GM23338 (cell line): ENCODE results near the gene F12. TPM values are rescaled to one million over a fixed set of nuclear protein-coding genes. Genes with fewer than 3 reads are reported as not detected.

ENCODE experiments used
- ATAC-seq: fragments of 200-7000 bp; cut with Tn5 transposase; 3 replicates; pipeline ENCODE4 v1.9.1; 2020
- DNase-seq: peaks from one replicate; pipeline ENCODE4 v3.0.0-alpha.2; 2015; ENCODE audit warnings: low spot score
- H2AFZ ChIP-seq: fragments of 200-600 bp; sonication (generic); 2 replicates; pipeline ENCODE4 v1.8.0; 2016; ENCODE audit warnings: antibody characterized with exemption, mild to moderate bottlenecking, moderate library complexity
- H3F3A ChIP-seq: fragments of 200-600 bp; sonication (generic); replicated peaks from 2 replicates; pipeline ENCODE4 v1.8.0; 2017; ENCODE audit warnings: antibody characterized with exemption, mixed run types, low read depth
- H3K27ac ChIP-seq: fragments of 200-600 bp; sonication (generic); 2 replicates; pipeline ENCODE4 v1.6.1; 2016; ENCODE audit warnings: low read depth
- H3K27me3 ChIP-seq: fragments of 200-600 bp; sonication (generic); 2 replicates; pipeline ENCODE4 v1.8.0; 2016; ENCODE audit warnings: mild to moderate bottlenecking, mixed run types, moderate library complexity; ENCODE audit not compliant: insufficient read depth
- H3K36me3 ChIP-seq: fragments of 200-600 bp; sonication (generic); 2 replicates; pipeline ENCODE4 v1.8.0; 2016; ENCODE audit warnings: mild to moderate bottlenecking; ENCODE audit not compliant: insufficient read depth
- H3K4me1 ChIP-seq: fragments of 200-600 bp; sonication (generic); 2 replicates; pipeline ENCODE4 v1.8.0; 2016; ENCODE audit warnings: mild to moderate bottlenecking, moderate library complexity; ENCODE audit not compliant: insufficient read depth
- H3K4me2 ChIP-seq: fragments of 200-600 bp; sonication (generic); 2 replicates; pipeline ENCODE4 v1.7.1; 2017; ENCODE audit warnings: mixed run types
- H3K4me3 ChIP-seq: fragments of 200-600 bp; sonication (generic); 2 replicates; pipeline ENCODE4 v1.6.1; 2016; ENCODE audit warnings: mixed run types
- H3K79me2 ChIP-seq: fragments of 200-600 bp; sonication (generic); replicated peaks from 2 replicates; pipeline ENCODE4 v1.8.0; 2017; ENCODE audit warnings: mild to moderate bottlenecking; ENCODE audit not compliant: insufficient read depth
- H3K9me2 ChIP-seq: fragments of 200-600 bp; sonication (generic); 2 replicates; pipeline ENCODE4 v1.8.0; 2017; ENCODE audit not compliant: insufficient read depth
- H4K20me1 ChIP-seq: fragments of 200-600 bp; sonication (generic); replicated peaks from 2 replicates; pipeline ENCODE4 v1.8.0; 2017; ENCODE audit warnings: mild to moderate bottlenecking; ENCODE audit not compliant: insufficient read depth
- H3K27ac Mint-ChIP-seq: 2 replicates; pipeline ENCODE4 v1.8.0; 2020; ENCODE audit warnings: inconsistent platforms, mild to moderate bottlenecking, moderate library complexity, mixed read lengths
- H3K27me3 Mint-ChIP-seq: 3 replicates; pipeline ENCODE4 v1.8.0; 2022; ENCODE audit warnings: low read depth, mild to moderate bottlenecking, moderate library complexity, mixed read lengths, inconsistent platforms; ENCODE audit not compliant: insufficient read depth, poor library complexity
- H3K36me3 Mint-ChIP-seq: 3 replicates; pipeline ENCODE4 v1.8.0; 2021; ENCODE audit warnings: low read depth, mild to moderate bottlenecking, inconsistent platforms, moderate library complexity, mixed read lengths
- H3K4me1 Mint-ChIP-seq: 3 replicates; pipeline ENCODE4 v1.8.0; 2020; ENCODE audit warnings: mild to moderate bottlenecking, inconsistent platforms, mixed read lengths
- H3K4me3 Mint-ChIP-seq: 3 replicates; pipeline ENCODE4 v1.8.0; 2021; ENCODE audit warnings: moderate library complexity, mild to moderate bottlenecking, inconsistent platforms, mixed read lengths
- H3K9me3 Mint-ChIP-seq: 3 replicates; pipeline ENCODE4 v1.8.0; 2020; ENCODE audit warnings: moderate library complexity, mild to moderate bottlenecking, inconsistent platforms, mixed read lengths
- CREB1 ChIP-seq: fragments of 250-450 bp; sonication (Bioruptor Pico); IDR thresholded peaks from 2 replicates; pipeline ENCODE4 v1.5.0; 2020; ENCODE audit warnings: low read depth, mild to moderate bottlenecking, moderate library complexity
- EZH2phosphoT487 ChIP-seq: fragments of 200-600 bp; sonication (generic); IDR thresholded peaks from one replicate; pipeline ENCODE4 v1.8.1; 2018; ENCODE audit warnings: antibody characterized with exemption; ENCODE audit not compliant: unreplicated experiment
- NANOG ChIP-seq: IDR thresholded peaks from 2 replicates; pipeline ENCODE4 v1.6.1; 2016; ENCODE audit warnings: antibody characterized with exemption, borderline replicate concordance
- POLR2AphosphoS5 ChIP-seq: IDR thresholded peaks from 2 replicates; pipeline ENCODE4 v1.6.1; 2016; ENCODE audit warnings: antibody characterized with exemption, low read depth
- STAT1 ChIP-seq: IDR thresholded peaks from one replicate; pipeline ENCODE4 v1.6.1; 2016; ENCODE audit warnings: antibody characterized with exemption; ENCODE audit not compliant: unreplicated experiment
- polyA plus RNA-seq: library from polyadenylated mRNA; unstranded; fragments of >200 nt; fragmentation: Nextera tagmentation; extraction: Ambion mirVana; gene quantifications from 2 replicates; pipeline ENCODE4 v1.2.1, GENCODE V29; 2016
- total RNA-seq: library from RNA; depleted of rRNA; stranded (reverse); fragments of >200 nt; shearing (Covaris generic); gene quantifications from 2 replicates; pipeline ENCODE4 v1.2.3, GENCODE V29; 2014
- TF ChIP-seq, protein P1 (sequence below): fragments of 250-450 bp; sonication (Bioruptor Pico); IDR thresholded peaks from 2 replicates; pipeline ENCODE4 v1.5.0; 2020; ENCODE audit warnings: mild to moderate bottlenecking, moderate library complexity
- TF ChIP-seq, protein P2 (sequence below): IDR thresholded peaks from 2 replicates; pipeline ENCODE4 v1.6.1; 2016; ENCODE audit warnings: antibody characterized with exemption
- TF ChIP-seq, protein P3 (sequence below), 2 experiments: fragments of 200-600 bp in 1 of 2; sonication (generic) in 1 of 2; conservative IDR thresholded peaks; 2 replicates each; pipeline versions ENCODE4 v1.5.1 to v1.6.1; 2016 to 2017; ENCODE audit warnings: antibody characterized with exemption in 2 of 2, low read depth in 2 of 2, mild to moderate bottlenecking in 2 of 2, moderate library complexity in 1 of 2
- TF ChIP-seq, protein P4 (sequence below): IDR thresholded peaks from one replicate; pipeline ENCODE4 v1.6.1; 2018; ENCODE audit warnings: antibody characterized with exemption; ENCODE audit not compliant: unreplicated experiment

F12 gene
- total and polyA plus RNA-seq, 2 experiments from 2014 or later: 2.9 to 8.0 TPM

DNA sequence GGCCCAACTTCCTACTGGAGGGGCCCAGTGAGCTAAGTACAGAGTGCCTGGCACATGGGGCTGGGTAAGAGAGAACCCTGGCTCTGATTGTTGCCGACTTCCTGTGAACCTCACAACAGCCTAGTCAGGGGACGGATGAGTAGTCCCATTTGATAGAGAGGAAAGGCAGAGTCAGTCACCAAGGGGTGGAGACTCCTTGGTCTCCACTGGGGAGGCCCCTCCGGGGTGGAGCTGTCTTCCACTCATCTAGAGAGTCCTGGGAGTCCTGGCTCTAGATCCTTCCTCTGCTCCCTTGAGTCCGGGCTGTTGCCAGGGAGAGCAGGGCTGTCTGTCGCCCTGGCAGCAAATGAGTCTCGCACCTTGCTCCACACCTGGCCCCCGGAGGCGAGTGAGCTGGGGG is 25.1 kb upstream of the F12 start:
- Mint-ChIP-seq H3K4me1 (peaks cover 3% of the 10 kb centered on the region; the same call in 2 of the 3 replicates), H3K4me3 (no peak overlapping the region), H3K27ac (no peak overlapping the region), H3K9me3 (peaks cover 4% of the 10 kb centered on the region; the same call in 1 of the 3 replicates), H3K27me3 (peaks cover 7% of the 10 kb centered on the region), H3K36me3 (peaks cover 56% of the 10 kb centered on the region)
- Histone ChIP-seq H3K79me2 (no peaks in the 10 kb centered on the region), H3K4me2 (no peak overlapping the region), H3K27me3 (no peaks in the 10 kb centered on the region), H3K4me1 (no peaks in the 10 kb centered on the region), H3K36me3 (peaks cover 3% of the 10 kb centered on the region; the same call in 1 of the 2 replicates), H2AFZ (no peak overlapping the region), H3F3A (peaks cover 5% of the 10 kb centered on the region; the same call in 1 of the 2 replicates), H3K27ac (no peak overlapping the region), H4K20me1 (peaks cover 4% of the 10 kb centered on the region), H3K4me3 (no peak overlapping the region), H3K9me2 (no peaks in the 10 kb centered on the region)
- ATAC-seq: no peak
- TF ChIP-seq NANOG: no peak
- TF ChIP-seq CREB1 (CRISPR knock-in tag): no peak
- TF ChIP-seq STAT1: no peak
- TF ChIP-seq POLR2AphosphoS5: no peak
- TF ChIP-seq, protein P1, sequence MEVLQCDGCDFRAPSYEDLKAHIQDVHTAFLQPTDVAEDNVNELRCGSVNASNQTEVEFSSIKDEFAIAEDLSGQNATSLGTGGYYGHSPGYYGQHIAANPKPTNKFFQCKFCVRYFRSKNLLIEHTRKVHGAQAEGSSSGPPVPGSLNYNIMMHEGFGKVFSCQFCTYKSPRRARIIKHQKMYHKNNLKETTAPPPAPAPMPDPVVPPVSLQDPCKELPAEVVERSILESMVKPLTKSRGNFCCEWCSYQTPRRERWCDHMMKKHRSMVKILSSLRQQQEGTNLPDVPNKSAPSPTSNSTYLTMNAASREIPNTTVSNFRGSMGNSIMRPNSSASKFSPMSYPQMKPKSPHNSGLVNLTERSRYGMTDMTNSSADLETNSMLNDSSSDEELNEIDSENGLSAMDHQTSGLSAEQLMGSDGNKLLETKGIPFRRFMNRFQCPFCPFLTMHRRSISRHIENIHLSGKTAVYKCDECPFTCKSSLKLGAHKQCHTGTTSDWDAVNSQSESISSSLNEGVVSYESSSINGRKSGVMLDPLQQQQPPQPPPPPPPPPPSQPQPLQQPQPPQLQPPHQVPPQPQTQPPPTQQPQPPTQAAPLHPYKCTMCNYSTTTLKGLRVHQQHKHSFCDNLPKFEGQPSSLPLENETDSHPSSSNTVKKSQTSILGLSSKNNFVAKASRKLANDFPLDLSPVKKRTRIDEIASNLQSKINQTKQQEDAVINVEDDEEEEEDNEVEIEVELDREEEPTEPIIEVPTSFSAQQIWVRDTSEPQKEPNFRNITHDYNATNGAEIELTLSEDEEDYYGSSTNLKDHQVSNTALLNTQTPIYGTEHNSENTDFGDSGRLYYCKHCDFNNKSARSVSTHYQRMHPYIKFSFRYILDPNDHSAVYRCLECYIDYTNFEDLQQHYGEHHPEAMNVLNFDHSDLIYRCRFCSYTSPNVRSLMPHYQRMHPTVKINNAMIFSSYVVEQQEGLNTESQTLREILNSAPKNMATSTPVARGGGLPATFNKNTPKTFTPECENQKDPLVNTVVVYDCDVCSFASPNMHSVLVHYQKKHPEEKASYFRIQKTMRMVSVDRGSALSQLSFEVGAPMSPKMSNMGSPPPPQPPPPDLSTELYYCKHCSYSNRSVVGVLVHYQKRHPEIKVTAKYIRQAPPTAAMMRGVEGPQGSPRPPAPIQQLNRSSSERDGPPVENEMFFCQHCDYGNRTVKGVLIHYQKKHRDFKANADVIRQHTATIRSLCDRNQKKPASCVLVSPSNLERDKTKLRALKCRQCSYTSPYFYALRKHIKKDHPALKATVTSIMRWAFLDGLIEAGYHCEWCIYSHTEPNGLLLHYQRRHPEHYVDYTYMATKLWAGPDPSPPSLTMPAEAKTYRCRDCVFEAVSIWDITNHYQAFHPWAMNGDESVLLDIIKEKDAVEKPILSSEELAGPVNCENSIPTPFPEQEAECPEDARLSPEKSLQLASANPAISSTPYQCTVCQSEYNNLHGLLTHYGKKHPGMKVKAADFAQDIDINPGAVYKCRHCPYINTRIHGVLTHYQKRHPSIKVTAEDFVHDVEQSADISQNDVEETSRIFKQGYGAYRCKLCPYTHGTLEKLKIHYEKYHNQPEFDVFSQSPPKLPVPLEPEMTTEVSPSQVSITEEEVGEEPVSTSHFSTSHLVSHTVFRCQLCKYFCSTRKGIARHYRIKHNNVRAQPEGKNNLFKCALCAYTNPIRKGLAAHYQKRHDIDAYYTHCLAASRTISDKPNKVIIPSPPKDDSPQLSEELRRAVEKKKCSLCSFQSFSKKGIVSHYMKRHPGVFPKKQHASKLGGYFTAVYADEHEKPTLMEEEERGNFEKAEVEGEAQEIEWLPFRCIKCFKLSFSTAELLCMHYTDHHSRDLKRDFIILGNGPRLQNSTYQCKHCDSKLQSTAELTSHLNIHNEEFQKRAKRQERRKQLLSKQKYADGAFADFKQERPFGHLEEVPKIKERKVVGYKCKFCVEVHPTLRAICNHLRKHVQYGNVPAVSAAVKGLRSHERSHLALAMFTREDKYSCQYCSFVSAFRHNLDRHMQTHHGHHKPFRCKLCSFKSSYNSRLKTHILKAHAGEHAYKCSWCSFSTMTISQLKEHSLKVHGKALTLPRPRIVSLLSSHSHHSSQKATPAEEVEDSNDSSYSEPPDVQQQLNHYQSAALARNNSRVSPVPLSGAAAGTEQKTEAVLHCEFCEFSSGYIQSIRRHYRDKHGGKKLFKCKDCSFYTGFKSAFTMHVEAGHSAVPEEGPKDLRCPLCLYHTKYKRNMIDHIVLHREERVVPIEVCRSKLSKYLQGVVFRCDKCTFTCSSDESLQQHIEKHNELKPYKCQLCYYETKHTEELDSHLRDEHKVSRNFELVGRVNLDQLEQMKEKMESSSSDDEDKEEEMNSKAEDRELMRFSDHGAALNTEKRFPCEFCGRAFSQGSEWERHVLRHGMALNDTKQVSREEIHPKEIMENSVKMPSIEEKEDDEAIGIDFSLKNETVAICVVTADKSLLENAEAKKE: no peak
- TF ChIP-seq EZH2phosphoT487: no peak
- no peak for DNase-seq

DNA sequence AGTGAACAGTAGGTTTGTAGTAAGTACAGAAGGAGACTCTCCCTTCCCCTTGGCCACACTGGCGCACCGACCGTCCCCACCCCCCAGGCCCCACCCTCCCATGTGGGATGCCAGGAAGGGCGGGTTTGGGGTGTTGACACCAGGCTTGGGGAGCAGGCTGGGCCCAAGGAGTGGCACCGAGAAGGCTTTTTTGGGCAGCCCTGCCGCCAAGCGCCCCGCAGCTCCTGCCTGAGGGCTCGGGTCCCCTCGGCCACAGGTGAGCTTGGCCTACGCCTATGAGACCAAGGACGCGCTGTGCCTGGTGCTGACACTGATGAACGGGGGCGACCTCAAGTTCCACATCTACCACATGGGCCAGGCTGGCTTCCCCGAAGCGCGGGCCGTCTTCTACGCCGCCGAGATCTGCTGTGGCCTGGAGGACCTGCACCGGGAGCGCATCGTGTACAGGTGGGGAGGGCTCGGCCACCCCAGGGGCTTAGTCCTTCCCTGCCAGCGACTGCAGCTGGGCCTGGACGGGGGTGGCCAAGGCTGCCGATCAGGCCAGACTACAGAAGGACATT is 24.4 kb upstream of the F12 start:
- DNase-seq (no peak), ATAC-seq (no peak)
- H3K27ac ChIP-seq: no peak overlapping the region
- H3F3A ChIP-seq: peaks cover 4% of the 10 kb centered on the region; the same call in 1 of the 2 replicates
- Mint-ChIP-seq H3K4me1 (peaks cover 10% of the 10 kb centered on the region; the same call in 2 of the 3 replicates), H3K27ac (no peak overlapping the region), H3K36me3 (peaks cover 49% of the 10 kb centered on the region), H3K4me3 (no peak overlapping the region), H3K27me3 (peaks cover 12% of the 10 kb centered on the region), H3K9me3 (peaks cover 4% of the 10 kb centered on the region; the same call in 1 of the 3 replicates)
- H3K4me3 ChIP-seq: no peak overlapping the region
- peaks cover 3% of the 10 kb centered on the region; the same call in 1 of the 2 replicates for H3K36me3 ChIP-seq
- peaks cover 3% of the 10 kb centered on the region for H3K79me2 ChIP-seq
- no peak overlapping the region for H2AFZ ChIP-seq
- peaks cover 1% of the 10 kb centered on the region; the same call in 1 of the 2 replicates for H3K4me1 ChIP-seq
- peaks cover 4% of the 10 kb centered on the region for H4K20me1 ChIP-seq
- no peaks in the 10 kb centered on the region for H3K9me2 ChIP-seq
- H3K4me2 ChIP-seq: no peak overlapping the region
- no peaks in the 10 kb centered on the region for H3K27me3 ChIP-seq
- TF ChIP-seq, protein P2, sequence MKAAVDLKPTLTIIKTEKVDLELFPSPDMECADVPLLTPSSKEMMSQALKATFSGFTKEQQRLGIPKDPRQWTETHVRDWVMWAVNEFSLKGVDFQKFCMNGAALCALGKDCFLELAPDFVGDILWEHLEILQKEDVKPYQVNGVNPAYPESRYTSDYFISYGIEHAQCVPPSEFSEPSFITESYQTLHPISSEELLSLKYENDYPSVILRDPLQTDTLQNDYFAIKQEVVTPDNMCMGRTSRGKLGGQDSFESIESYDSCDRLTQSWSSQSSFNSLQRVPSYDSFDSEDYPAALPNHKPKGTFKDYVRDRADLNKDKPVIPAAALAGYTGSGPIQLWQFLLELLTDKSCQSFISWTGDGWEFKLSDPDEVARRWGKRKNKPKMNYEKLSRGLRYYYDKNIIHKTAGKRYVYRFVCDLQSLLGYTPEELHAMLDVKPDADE: no peak
- TF ChIP-seq, protein P3, sequence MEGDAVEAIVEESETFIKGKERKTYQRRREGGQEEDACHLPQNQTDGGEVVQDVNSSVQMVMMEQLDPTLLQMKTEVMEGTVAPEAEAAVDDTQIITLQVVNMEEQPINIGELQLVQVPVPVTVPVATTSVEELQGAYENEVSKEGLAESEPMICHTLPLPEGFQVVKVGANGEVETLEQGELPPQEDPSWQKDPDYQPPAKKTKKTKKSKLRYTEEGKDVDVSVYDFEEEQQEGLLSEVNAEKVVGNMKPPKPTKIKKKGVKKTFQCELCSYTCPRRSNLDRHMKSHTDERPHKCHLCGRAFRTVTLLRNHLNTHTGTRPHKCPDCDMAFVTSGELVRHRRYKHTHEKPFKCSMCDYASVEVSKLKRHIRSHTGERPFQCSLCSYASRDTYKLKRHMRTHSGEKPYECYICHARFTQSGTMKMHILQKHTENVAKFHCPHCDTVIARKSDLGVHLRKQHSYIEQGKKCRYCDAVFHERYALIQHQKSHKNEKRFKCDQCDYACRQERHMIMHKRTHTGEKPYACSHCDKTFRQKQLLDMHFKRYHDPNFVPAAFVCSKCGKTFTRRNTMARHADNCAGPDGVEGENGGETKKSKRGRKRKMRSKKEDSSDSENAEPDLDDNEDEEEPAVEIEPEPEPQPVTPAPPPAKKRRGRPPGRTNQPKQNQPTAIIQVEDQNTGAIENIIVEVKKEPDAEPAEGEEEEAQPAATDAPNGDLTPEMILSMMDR (conservative IDR thresholded peaks at IDR 0.05; ENCODE audit: low read depth in 2 of 2): no peak
- no peak for TF ChIP-seq STAT1
- TF ChIP-seq, protein P4, sequence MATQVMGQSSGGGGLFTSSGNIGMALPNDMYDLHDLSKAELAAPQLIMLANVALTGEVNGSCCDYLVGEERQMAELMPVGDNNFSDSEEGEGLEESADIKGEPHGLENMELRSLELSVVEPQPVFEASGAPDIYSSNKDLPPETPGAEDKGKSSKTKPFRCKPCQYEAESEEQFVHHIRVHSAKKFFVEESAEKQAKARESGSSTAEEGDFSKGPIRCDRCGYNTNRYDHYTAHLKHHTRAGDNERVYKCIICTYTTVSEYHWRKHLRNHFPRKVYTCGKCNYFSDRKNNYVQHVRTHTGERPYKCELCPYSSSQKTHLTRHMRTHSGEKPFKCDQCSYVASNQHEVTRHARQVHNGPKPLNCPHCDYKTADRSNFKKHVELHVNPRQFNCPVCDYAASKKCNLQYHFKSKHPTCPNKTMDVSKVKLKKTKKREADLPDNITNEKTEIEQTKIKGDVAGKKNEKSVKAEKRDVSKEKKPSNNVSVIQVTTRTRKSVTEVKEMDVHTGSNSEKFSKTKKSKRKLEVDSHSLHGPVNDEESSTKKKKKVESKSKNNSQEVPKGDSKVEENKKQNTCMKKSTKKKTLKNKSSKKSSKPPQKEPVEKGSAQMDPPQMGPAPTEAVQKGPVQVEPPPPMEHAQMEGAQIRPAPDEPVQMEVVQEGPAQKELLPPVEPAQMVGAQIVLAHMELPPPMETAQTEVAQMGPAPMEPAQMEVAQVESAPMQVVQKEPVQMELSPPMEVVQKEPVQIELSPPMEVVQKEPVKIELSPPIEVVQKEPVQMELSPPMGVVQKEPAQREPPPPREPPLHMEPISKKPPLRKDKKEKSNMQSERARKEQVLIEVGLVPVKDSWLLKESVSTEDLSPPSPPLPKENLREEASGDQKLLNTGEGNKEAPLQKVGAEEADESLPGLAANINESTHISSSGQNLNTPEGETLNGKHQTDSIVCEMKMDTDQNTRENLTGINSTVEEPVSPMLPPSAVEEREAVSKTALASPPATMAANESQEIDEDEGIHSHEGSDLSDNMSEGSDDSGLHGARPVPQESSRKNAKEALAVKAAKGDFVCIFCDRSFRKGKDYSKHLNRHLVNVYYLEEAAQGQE: no peak
